HG03103 (cell line): ENCODE results near the gene RETREG1.
"Not testable (repeated sequence)": the region's sequence is repeated elsewhere in the genome, so short reads cannot be mapped to it uniquely, and the experiment has no call there.

ENCODE experiments used
- ATAC-seq: cut with Tn5 transposase; IDR thresholded peaks from one replicate; pipeline ENCODE4 v1.9.1; 2021; ENCODE audit warnings: low read depth; ENCODE audit not compliant: unreplicated experiment

Gene RETREG1

DNA sequence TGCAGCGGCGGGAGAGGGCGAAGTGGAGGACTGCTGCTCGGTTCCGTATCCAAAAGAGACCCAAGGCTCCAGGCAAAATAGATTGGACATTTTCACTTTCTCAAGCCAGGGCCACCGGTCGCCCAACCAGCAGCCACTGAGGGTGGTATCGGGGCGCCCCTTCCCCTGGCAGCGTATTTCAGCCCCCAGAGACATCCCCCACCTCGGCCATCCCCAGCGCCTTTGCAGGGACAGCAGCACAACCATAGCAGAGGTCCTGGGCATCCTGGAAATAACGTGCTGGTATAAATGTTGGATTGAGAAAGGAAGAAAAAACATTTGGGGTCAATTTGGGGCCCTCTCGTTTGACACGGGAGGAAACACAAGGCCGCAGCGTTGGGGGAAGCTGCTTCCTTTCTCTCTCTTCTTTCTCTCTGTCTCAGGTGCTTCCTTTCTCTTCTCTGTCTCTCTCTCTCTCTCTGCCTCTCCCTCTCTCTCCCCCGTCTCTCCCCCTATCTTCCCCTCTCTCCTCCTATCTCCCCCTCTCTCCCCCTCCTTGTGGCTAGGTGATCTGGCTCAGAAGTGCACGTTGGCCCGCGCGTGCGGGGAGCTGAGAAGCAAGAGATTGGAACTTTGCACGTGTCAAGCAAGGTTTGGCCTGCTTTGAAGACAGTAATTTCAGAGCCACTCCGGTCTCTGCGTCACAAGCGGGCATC, 624 bp upstream of the RETREG1 start:
- ATAC-seq = no peak

DNA sequence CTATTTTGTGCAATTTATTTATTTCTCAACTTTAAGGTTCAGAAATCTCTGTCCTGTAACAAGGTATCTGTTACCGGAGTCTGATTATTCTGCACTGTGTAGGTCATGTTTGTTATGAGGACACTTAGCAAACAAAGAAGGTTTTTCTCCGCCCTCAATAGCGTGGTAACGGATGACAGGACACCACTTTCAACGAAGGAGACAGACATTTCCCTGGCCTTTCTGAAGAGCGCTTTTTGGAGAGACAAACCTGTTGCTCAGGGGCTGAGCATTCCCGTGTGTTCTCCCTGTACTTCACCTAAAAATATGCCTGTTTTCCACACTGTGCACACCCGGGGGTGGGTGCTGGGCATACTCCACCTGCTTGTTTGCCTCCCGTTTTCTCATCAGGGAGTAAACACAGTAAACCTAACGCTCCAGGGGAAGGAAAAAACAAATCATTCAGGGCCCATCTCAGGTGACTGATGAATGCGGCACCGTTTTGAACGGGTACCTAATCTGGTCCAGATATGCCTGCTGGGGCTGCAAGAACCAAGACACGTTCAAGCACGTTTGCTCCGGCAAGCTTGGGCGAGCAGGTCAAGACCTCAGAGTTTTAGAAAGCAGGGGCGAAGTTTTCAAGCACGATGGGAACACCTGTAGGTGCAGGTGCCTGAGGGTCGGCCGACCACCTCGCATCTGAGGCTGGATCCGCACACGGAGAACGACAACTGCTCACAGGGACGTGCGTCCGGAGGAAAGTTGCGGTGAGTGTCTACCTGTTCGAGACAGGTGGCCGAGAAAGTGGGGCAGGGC, 859 bp downstream of the RETREG1 start:
- no peak for ATAC-seq

DNA sequence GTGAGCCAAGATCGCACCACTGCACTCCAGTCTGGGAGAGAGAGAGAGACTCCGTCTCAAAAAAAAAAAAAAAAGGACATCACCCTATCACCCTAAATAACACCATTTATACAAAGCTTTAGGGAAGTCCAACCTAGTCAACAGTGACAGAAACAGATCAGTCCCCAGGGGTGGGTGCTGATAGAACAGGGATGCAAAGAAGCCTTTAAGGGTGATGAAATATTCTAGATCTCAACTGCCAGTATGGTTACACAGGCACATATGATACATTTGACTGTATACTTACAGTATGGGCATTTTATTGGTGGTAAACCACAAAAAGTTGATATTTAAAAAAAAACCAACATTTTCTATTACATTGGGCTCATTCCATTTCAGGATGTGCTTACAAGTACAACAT, 4.8 kb downstream of the RETREG1 start:
- ATAC-seq = no peak

DNA sequence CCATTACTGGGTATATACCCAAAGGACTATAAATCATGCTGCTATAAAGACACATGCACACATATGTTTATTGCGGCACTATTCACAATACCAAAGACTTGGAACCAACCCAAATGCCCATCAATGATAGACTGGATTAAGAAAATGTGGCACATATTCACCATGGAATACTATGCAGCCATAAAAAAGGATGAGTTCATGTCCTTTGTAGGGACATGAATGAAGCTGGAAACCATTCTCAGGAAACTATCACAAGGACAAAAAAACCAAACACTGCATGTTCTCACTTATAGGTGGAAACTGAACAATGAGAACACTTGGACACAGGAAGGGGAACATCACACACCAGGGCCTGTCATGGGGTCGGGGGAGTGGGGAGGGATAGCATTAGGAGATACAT, 5.9 kb downstream of the RETREG1 start:
- ATAC-seq = not testable (repeated sequence)

DNA sequence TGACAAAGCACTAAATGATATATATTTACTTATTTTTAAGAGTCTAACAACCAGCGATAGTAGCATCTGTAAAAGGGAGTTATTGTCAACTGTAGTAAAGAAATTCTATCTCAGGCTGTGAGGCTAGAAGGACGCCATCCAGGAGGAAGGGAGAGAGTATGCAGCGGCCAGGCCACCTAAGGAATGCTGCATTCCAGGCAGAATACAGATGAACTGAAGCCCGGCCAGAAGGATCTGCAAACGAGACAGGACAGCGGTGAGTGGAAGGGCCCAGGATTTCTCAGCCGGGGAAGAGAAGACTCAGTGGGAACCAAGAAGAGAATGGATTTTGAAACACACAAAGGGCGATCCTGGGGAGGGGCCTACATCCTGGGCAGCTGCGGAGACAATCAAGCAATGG, 7.4 kb downstream of the RETREG1 start:
- ATAC-seq = no peak

DNA sequence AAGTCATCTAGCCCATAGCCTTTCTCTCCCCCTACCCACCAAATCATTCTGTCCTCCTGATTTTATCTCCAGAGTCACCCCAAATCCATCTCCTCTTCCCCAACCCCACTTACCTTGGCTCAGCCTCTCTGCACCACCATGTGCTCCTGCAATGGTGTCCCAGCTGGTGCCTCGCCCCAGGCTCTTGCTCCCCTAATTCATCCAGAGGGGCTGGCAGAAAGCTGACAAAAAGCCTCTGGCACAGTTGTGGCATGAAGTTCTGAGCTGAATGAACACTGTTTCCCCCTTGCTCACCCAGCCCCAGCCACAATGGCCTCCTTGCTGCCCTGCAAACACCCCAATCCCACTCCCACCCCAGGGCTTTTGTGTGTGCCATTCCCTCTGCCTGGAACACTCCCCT, 10.2 kb downstream of the RETREG1 start:
- ATAC-seq = no peak

DNA sequence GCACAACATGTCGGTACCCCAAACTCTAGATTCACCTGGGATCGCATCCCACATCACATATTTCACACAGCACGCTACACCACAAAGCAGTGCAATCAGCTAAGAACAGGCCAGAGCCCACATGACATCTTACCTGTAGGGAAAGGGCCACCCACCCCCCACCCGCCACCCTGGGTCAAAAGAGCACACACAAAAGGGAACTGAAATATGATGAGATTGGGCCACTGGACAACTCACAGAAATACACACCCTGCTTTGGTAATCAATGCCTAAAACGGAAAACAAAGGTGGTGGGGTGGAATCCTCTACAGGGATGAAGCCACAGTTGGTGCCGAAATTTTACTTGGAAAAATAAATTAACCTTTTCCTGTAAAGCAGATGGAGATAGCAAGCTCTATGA, 13.1 kb downstream of the RETREG1 start:
- ATAC-seq = no peak

DNA sequence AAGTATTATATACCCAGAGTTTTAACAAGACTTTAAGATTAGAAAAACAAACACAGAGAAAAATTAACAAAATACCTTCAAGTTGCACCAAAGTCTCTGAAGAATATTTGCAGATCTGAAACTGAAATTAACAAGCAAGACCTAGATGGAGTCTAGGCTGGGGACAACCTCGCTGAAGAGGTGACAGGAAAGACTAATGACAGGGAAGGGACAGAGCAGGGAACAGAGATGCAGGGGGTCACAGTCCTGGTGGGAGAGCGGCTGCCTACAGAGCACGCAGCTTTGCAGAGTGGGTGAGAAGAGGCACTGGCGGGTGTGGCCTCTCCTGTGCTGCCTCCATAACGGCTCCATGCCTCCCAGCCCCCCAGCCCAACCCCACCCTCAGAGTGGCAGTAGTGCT, 13.5 kb downstream of the RETREG1 start:
- ATAC-seq = no peak

DNA sequence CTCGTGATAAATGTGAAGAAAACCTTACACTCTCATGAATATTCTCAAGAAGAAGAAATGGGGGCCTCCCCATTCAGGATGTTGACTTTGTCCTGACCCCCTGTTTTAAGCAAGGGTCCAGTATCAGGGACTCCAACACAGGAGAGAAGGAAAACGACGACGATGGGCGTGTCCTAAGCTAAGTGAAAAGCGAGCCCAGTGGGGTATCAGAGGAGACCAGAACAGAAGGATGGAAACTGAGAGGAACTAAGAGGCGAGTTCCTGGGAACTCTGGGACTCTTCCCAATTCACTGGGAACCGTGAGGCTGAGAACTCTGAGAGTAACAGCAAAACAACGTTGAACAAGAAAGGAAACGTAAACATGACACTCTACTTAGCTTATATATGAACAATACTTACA, 14.6 kb downstream of the RETREG1 start:
- ATAC-seq = no peak

DNA sequence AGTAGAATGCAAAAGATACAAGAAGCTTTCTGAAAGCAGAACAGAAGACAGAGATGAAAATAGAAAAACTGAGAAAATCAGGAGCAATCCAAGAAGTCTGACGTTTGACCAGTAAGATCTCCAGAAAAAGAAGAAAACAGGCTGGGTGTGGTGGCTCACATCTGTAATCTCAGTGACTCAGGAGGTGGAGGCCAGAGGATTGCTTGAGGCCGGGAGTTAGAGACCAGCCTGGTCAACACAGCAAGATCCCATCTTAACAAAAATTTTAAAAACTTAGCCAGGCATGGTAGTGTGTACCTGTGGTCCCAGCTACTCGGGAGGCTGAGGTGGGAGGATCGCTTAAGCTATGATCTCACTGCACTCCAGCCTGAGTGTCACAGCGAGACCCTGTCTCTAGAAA, 15.9 kb downstream of the RETREG1 start:
- ATAC-seq = no peak

DNA sequence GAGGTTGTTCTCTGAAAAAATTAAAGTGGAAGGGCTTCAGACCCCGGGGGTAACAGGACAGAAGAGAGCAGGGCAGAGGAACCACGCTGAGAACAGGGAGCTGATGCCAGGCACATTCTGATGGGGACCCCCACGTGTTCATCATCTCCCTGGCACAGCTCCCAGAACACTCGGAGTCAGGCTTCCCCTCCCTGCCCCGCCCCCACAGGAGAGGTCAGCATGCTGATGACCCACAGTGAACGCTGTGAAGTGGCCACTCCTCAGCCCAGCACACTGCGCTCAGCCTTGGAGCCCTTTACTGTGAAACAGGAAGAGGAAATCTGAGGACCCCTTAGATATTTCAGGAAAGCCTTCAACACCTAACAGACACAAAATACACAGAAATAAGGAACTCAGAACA, 16.4 kb downstream of the RETREG1 start:
- no peak for ATAC-seq

DNA sequence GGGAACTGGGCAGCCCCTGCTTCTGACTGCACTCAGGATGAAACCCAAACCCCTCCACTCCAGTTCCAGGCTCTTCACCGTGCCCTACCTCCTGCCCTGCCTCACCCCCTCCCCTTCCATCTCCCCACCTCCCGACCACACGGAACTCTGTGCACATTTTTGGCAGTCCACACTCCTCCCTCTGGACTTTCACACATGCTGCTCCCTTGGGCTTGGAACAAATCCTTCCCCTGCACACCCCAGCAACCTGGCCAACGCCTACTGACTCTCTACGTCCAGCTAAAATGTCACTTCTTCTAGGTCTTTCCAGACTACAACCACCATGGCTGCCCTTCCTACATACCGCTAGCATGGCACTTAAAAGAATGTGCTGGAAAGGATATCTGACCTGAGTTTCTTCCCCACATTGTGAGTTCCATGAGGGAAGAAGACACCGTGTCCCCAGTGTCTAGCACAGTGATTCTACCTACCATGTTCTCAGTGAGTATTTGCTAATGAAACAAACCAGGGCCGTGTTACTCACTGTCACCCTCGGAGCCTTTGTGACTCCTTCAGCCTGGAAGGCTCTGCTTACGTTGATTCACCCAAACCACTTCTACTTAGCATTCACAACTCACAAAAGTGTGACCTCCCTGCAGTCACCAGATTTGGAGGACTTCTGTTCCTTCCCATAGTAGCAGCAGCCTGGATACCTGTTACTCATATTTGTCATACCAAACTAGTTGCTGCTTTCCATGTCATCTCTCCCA, 18.7 kb downstream of the RETREG1 start:
- no peak for ATAC-seq

DNA sequence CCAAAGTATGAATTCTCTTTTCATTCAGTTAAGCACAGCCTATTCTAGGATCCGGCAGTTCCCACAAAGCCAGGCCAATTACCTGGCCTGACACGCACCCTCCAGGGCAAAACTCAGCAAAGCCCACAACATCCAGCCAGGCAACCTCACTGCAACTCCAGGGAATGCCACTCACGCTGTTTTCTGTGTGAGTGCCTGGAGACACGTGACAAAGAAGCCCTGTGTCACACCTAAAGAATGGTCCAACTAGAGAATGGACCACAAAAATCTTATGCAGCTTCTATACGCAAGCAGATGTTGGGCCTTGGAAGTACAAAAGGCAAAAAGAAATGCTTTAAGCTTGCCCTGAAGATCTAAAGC, 20.2 kb downstream of the RETREG1 start:
- no peak for ATAC-seq

DNA sequence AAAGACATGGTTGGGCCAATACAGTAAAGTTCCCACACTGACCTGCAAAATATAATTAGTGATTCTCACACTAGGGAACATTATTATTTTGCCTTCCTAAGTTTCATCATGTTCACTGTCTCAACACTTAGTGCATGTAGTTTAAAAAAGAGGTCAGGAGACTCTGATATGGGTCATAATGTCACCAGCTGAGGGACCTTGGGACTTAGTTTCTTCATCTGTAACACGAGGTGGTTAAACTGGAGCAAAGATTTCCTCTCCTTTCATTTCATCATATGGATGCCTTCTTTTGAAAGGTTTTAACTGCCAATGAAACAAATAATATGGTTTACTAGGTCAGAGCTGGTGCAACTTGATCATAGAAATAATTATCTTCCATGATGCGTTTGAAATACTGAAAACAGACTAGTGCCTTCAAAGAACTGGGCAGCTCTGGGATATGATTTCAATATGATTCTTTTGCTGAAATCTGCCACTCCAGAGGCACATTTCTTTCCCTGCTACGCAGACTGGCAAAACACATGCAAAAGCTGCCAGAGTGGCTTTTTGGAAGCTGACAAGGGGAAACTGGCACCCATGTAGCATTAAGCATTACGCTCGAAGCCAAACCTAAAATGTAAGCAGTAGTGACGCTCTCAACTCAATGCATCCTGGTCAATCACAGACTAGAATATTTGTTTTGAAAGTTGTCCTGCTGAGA, 20.8 kb downstream of the RETREG1 start:
- no peak for ATAC-seq

DNA sequence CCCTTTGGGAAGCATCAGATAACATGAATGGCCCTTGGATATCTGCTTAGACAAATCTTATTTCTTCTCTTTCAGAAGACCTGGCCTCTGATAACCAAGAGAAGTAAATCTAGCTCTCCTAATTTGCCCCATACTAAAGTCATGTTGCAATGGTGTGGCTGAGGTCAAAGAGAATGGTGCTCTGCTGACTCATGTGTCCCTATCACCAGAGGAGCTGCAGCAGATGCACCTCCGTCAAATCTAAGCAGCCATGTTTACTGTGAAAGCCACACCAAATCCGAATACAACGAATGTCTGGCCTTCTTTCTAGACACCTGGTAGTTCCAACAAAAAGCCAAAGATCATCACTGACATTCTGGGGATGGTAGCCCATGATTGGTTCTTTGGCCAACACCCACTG, 23.2 kb downstream of the RETREG1 start:
- no peak for ATAC-seq

DNA sequence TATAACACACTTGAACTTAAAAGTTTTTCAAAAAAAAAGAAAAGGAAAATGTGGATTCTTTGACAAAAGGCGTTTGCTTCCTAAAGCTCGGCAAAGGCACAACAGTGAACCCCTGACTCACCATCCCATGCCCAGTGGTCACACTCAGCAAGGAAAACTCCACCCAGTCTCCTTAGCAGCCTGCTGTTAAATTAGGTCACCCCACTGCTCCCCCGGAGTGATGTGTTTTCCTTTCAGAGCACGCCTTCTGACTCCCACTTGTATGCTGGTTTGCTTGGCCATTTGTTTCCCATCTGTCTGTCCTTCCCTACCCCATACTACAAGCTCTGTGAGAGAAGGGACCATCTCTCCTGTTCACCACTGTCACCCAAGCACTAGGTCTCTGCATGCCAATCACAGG, 23.8 kb downstream of the RETREG1 start:
- ATAC-seq = no peak

DNA sequence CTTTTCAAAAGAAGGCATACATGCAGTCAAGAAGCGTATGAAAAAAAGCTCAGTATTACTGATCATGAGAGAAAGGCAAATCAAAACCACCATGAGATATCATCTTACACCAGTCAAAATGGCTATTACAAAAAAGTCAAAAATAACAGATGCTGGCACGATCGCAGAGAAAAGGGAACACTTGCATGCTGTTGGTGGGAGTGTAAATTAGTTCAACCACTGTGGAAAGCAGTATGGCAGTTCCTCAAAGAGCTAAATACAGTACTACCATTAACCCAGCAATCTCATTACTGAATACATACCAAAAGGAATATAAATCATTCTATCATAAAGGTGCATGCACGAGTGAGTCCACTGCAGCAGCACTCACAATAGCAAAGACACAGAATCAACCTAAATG, 24.5 kb downstream of the RETREG1 start:
- no peak for ATAC-seq

DNA sequence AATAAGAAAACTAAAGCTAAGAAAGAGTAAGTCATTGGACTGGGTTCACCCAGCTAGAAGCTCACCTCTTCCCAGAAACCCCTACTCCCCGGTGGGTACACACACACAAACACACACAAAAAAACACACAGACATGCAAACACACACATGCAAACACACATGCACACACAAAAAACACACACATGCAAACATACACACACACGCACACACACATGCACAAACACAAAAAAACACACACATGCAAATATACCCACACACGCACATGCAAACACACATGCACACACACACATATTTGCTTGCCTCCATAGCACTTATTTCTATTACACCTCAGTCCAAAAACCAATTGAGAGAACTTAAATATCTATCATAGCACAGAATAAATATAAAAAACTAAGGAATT, 26.1 kb downstream of the RETREG1 start:
- ATAC-seq = no peak

DNA sequence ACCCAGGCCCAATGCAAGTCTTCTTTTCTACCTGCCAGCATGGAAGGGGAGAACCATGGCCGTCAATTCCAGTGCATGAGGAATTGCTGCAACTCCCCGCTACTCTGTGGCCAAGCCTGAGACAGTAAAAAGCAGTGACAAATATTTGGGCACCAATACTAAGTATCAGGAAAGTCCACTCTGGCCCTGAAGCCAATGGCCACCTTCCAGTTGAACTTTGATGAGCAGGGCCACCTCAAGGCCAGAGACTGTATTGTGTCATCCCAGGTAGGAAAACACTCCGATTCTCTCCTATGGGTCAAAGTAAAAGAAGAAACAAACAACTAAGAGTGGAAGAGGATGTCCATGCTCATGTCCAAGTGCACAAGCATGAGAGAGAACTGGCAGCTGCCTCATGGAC, 27.1 kb downstream of the RETREG1 start:
- no peak for ATAC-seq

DNA sequence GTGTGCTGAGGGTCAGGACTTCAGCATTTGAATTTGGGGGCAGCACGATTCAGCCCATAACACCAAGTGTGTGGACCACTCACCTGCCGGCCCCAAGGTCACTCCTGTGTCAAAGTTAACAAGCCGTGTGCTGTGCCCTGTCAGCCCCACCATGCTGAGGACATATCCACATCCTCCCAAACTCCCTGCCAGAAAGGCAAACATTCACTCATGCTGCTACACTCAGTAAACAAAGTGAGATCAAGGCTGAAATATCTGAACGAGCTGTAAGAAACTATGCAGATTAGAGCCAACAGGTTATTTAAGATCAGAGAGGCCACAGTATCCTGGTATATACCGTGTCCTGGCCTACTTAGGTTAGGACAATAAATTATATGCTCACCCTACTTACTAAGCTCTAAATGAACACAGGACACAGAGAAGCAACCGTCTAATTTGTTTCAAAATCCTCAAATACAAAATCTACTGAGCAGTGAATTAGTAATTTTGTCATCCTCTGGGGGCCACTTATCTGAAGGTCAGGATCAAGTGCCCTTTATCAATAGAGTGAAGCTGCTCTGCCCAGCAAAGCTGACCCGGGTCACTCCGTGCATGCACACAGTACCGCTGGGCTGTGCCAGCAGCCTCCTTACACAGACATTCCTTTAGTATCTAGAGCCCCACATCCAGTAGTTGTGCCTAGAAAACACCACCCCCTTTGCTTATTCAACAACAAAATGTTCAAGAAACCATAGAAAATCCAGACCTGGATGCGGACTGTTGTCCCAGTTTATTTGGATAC, 28.2 kb downstream of the RETREG1 start:
- ATAC-seq = no peak
